SU-DHL-6 (cell line): ENCODE results near the gene ITPRIPL1.

Source experiments
- CTCF ChIP-seq: fragments of 200-600 bp; sonication (generic); IDR thresholded peaks from one replicate; pipeline ENCODE4 v1.5.1; 2017; ENCODE audit warnings: antibody characterized with exemption, mild to moderate bottlenecking, low read length, moderate library complexity; ENCODE audit not compliant: insufficient read depth, poor library complexity, severe bottlenecking
- EZH2phosphoT487 ChIP-seq: fragments of 200-600 bp; sonication (generic), shearing (Covaris generic); conservative IDR thresholded peaks from 2 replicates; pipeline ENCODE4 v1.6.1; 2018; ENCODE audit warnings: mild to moderate bottlenecking, antibody characterized with exemption, low read length, moderate library complexity, mixed read lengths

GRCh38 chr2:96326564-96326963, 1.4 kb downstream of the ITPRIPL1 start:
- TF ChIP-seq CTCF (no peak), EZH2phosphoT487 (no peak)
